GM19328 (cell line): Measurements from ENCODE around the gene TRIM2.

Source experiments
- ATAC-seq: cut with Tn5 transposase; IDR thresholded peaks from one replicate; pipeline ENCODE4 v1.9.1; 2021; ENCODE audit warnings: mild to moderate bottlenecking, moderate library complexity; ENCODE audit not compliant: unreplicated experiment

Gene TRIM2

DNA sequence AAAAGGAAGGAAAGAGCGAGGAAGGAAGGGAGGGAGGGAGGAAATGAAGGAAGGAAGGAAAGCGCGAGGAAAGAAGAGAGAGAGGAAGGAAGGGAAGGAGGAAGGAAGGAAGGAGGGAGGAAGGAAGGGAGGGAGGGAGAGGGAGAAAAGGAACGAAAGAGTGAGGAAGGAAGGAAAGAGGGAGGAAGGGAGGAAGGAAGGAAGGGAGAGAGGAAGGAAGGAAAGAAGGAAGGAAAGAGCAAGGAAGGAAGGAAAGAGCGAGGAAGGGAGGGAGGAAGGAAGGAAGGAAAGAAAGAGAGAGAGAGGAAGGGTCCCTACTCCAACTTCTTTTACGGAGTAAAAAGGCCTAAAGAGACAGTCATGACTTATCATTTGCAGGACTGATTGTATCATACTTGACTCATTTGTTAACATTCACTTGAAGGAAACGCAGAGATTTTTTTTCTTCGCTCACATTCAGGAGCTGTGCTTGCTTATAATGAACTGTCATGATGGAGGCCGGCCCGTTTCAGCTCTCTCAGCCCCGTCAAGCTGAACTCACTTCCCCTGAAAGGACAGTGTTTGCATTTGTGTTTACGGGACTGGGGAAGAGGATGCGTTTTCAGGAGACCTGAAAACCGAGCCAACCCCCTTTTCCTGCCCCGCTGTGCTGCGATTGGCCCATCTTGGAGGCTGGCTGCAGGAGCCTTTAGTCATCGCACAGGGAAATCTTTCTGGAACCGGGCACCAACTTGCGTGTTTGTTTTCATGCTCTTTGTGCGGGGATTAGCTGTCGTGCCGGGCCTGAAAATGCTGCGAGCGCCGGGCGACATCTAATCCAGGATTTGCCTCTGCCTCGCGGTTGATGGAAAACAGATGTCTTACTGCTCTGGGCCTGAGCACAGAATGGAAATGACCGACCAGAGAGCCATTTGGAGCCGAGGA, 17.8 kb downstream of the TRIM2 start:
- peak; percentile 5 for ATAC-seq

GRCh38 chr4:153222707-153223426, 18.6 kb downstream of the TRIM2 start:
- peak; percentile 49 for ATAC-seq

- no peak for ATAC-seq
Observed at GRCh38 chr4:153223427-153223801, 19.2 kb downstream of the TRIM2 start.

DNA sequence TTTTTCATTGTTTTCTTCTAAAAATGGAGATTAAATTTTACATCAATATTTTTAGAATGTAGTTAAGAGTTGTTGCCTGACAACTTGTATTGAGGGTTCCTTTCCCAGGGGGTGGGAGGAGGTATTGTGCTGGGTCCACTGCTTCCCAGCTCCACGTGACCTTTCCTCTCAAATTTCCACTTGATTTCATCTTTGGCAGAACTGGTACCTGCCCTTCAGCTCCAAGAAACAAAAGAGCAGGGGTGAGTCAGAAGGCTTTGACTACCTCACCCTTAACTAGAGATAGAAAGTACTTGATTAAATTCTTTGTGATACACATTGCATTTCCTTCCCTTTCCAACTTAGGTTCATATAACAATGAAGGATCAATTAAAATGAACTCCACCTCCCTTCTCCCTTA, 19.7 kb downstream of the TRIM2 start:
- ATAC-seq = no peak

- ATAC-seq = no peak
Observed at GRCh38 chr4:153224474-153224873, 20.2 kb downstream of the TRIM2 start.

DNA sequence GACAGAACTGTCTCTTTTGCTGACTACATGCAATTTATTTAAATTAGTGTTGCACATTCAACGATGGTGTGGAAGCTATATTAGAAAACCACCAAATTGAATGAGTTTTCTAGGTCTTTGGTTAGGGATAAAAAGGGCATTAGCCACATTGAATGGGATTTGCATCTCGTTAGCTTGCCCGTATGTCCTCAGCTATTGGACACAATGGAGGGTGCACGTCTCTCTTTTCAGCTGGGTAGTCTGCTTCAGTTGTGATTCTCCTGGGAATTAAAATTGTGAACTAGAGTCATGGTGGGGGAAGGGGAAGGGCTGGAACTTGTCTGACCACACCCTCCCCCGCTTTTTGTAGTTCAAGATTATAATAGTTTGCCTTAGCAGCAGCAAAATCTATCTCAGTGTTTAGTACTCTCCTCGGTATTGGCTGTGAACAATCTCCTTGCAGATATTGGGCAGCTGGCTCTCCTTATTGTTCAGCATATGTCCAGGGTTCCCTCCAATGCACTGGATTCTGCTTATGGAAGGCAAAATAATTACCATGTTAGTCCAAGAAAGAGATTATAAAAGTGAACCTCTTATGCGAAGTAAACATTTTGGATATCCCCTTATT, 23.3 kb downstream of the TRIM2 start:
- no peak for ATAC-seq

DNA sequence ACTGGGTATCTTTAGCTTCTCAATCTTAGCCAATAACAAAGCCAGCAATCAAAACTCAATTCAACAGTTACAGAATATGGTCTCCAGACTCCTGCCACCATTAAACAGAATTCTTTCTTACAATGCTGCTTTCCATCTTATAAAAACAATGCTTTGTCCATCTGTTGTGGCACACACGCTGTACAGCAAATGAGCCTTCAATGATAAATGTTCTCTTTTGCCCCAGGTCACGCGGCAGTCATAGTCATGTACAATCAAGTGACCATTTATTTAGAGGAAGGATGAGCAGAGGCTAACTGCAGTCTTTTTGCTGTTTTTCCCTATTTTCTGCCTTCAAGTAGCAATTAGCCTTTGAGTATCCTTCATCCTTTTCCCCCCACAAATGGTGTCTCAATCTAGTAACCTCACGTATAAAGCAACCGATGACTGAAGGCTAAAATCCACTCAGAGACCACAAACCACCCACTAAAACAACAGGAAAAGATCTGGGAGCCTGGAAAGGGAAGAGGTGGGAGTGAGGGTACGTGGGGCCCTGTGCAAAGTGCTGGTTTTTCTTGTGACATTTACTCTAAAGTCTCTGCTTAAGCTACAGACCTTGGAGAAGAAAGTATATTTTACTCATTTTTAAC, 24.4 kb downstream of the TRIM2 start:
- no peak for ATAC-seq

- ATAC-seq = no peak
Observed at GRCh38 chr4:153229545-153229944, 25.3 kb downstream of the TRIM2 start.

DNA sequence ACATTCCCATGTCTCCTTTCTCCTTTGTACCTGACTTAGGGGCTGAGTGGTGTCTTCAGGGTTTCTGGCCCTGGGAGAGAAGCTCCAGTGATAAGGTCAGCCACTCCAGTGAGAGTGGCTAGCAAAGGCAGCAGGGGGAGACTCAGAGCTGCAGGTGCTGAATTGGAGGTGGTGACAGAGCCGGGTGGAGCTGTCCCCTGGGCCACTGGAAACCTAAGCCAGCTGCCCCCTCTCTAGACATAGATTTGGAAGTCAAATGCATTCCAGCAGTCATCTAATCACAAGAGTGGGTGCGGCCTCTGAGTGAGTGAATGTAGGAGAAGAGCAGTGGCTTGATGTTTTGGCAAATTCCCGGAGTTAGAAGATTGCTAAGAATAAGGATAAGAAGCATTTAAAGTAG, 28.5 kb downstream of the TRIM2 start:
- ATAC-seq = no peak

DNA sequence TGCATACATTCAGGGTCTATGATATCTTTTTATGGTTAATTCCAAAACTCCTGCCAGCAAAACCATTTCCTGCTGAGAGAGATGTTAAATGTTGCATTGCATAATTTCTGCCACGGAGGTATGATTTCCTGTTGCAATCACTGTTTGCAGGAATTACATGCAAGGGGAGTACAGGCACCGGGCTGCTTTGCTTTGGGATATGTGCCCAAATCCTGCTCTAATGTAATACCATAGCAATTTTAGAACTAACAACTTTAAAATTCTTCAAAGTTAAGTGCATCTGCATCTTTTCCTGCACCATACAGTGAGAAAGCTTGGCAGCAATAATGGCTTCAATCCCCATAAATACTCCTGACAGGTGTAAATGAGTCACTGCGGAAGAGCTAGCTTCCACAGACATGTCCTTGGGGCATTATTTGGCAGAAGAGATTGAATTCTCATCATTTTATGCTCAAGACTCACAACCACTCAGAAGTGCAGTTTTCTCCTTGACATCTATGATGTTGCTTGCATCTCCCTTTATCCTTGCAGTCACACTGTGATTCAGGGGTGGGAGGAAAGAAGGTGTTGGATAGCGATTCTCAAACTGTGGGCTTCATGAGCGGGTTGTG, 29.6 kb downstream of the TRIM2 start:
- no peak for ATAC-seq

DNA sequence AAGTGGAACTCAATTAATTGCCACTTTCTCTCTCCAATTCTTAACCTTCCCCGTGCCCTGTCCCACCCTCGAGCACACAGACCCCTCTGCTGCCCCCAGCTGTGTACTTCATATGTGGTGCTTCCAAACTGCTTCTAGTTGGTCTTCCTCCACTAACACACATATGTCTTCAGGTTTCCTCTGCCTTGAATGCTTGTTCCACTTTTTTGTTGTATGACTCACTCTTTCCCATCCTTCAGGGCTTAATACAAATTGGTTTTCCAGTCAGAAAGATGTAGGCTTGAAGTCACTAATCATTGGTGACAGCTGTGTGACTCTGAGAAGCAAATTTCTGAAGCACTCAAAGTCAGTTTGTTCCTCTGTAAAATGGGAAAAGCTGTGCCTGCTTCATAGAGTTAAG, 30.6 kb downstream of the TRIM2 start:
- ATAC-seq = no peak

GRCh38 chr4:153238135-153238919, 34.1 kb downstream of the TRIM2 start:
- no peak for ATAC-seq

DNA sequence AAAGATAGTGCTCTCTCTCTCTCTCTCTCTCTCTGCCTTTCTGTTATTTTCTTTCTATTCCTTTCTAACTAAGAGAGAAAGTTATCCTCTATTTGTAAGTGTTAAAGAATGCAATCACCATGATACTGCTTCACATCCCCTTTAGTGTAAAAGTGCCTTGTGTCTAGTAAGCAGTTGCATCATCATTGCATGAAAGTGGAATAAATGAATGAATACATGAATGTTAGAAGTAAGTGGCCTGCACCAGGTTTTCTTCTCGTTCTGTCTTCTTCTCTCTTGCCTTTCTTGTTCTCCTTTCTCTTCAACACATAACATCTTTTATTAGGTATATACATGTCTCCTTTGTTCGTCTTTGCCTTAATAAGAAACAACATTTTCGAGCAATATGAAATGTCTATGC, 35.2 kb downstream of the TRIM2 start:
- no peak for ATAC-seq

- ATAC-seq = no peak
Observed at GRCh38 chr4:153241295-153241694, 37.1 kb downstream of the TRIM2 start.

DNA sequence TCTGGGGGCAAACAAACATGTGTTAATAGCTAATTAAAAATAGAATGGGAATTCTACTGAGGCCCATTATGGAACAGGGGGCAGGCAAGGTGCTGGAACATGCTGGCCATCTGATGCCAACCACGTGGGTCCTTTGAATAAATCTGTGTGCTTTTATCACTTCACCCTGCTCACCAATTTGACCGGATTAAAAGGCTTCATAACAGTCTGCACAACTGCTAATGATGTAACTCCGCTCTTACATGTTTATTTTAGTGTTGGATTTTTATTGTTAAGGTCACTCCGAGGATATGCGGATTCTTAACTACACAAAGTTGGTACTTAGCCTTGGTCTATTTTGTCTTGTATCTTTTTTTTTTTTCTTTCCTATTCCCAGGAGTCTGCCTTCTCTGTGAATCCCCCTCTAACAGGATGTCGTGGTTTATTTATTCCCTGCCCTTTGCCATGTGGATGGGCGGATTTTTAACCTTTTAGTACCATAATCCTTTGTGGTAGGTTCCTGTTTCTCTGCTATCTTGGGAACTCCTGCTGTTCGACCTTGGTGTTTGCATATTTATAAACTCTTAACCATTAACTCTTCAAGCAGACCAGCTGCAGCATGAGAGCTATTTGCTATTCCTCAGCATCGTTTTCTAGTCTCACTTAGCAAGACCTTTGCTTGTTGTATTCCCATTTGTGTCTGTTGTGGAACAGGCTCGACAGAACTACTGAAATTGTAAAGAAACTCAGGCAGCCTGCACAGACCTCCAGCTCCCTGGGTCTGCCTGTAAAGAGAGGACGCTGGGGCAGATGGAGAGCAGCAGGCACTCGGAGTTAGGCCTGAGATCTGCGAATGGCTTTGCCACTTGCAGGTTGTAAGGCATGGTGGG, 38.0 kb downstream of the TRIM2 start:
- ATAC-seq = no peak

DNA sequence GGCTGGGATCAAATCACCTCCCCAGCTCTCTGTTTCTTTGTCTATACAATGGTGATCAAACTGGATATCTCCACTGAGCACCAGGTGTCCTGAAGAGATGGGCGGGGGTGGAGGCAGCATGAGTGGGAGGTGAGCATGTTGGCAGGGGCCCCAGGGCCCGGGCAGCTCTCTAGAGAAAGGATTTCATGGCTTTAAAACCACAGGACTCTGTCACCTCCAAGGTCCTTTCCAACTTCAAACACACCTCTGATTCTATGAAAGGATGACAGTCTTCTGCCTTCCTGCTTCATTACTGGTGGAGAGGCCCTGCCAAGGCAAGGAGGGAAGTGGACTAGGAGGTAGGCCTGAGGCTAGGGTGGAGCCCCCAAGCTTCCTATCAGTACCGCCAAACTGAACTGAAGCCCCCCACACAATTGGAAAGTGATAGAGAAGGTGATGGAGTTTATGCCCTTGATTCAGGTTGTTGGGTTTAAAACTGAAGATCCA, 38.6 kb downstream of the TRIM2 start:
- no peak for ATAC-seq

DNA sequence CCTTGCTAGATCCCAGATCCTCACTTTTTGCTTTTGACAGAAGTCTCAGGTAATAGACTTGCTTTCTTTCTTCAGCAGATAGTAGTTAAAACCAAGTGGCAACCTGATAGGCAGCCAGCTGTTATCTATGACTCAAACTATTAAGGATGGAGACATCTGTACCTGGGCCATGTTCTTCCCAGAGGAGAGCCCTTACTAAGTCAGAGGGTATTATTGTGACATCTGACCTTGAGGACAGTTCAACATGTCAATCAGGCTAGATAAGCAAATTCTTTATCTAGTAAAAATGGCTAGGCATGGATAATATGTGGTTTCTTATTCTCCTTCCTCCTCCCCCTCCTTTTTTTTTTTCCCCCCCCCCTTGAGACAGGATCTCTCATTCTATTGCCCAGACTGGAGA, 39.2 kb downstream of the TRIM2 start:
- ATAC-seq = no peak

- ATAC-seq = no peak
Observed at GRCh38 chr4:153244969-153245368, 40.7 kb downstream of the TRIM2 start.

DNA sequence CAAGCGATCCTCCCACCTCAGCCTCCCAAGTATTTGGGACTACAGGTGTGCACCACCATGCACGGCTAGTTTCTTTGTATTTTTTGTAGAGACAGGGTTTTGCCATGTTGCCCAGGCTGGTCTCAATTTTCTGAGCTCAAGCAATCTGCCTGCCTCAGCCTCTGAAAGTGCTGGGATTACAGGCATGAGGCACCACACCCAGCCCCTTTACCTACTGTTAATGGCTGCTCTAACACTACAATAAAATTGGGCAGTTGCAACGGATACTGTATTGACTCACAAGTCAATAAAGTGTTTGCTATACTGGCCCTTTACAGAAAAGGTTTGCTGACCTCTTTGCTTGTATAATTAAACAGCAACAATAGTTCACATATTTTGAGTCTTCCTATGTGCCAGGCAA, 41.5 kb downstream of the TRIM2 start:
- ATAC-seq = no peak
